GM12878 (cell line): ENCODE data around the gene DOCK9.

Experiments used
- BRCA1 ChIP-seq: IDR thresholded peaks from 2 replicates; pipeline ENCODE4 v1.6.1; 2011; ENCODE audit warnings: low read depth, low read length, improper control_type of control experiment
- HDAC6 ChIP-seq: fragments of 200-600 bp; sonication (generic); IDR thresholded peaks from one replicate; pipeline ENCODE4 v1.8.0; 2017; ENCODE audit warnings: antibody characterized with exemption; ENCODE audit not compliant: unreplicated experiment
- HDGF ChIP-seq: fragments of 450-650 bp; IDR thresholded peaks from 2 replicates; pipeline ENCODE4 v1.6.1; 2016; ENCODE audit warnings: antibody characterized with exemption
- JUNB ChIP-seq: IDR thresholded peaks from 2 replicates; pipeline ENCODE4 v1.6.1; 2016; ENCODE audit warnings: antibody characterized with exemption, mild to moderate bottlenecking
- MYC ChIP-seq: IDR thresholded peaks from 2 replicates; pipeline ENCODE4 v1.6.1; 2011; ENCODE audit warnings: mild to moderate bottlenecking, low read length, moderate library complexity, inconsistent platforms; ENCODE audit not compliant: insufficient read depth, insufficient replicate concordance, insufficient read length, severe bottlenecking
- NFIC ChIP-seq: IDR thresholded peaks from 2 replicates; pipeline ENCODE4 v1.6.1; 2012; ENCODE audit warnings: low read depth, mild to moderate bottlenecking, inconsistent platforms, low read length, moderate library complexity
- RCOR1 ChIP-seq: conservative IDR thresholded peaks from 2 replicates; pipeline ENCODE4 v1.6.1; 2012; ENCODE audit warnings: low read depth, low read length, improper control_type of control experiment
- SRF ChIP-seq, 2 experiments: IDR thresholded peaks; 2 replicates each; pipeline ENCODE4 v1.6.1; 2011; ENCODE audit warnings: low read depth in 2 of 2, low read length in 2 of 2, mild to moderate bottlenecking in 1 of 2, moderate library complexity in 1 of 2
- TF ChIP-seq, protein P1 (sequence below): fragments of 450-650 bp; IDR thresholded peaks from 2 replicates; pipeline ENCODE4 v1.6.1; 2018; ENCODE audit warnings: borderline replicate concordance, mild to moderate bottlenecking; ENCODE audit not compliant: partially characterized antibody
- TF ChIP-seq, protein P2 (sequence below), 3 experiments: IDR thresholded peaks in 2 of 3; conservative IDR thresholded peaks in 1 of 3; 2 replicates each; pipeline ENCODE4 v1.5.1; 2011; ENCODE audit warnings: low read depth in 3 of 3, low read length in 3 of 3, mild to moderate bottlenecking in 3 of 3, control low read depth in 2 of 3, moderate library complexity in 2 of 3, inconsistent platforms in 1 of 3, mixed read lengths in 1 of 3; ENCODE audit not compliant: control insufficient read depth in 2 of 3, insufficient read depth in 1 of 3; ENCODE audit errors: extremely low read depth in 1 of 3
- TF ChIP-seq, protein P3 (sequence below): IDR thresholded peaks from 2 replicates; pipeline ENCODE4 v1.6.1; 2012; ENCODE audit warnings: low read depth, low read length, improper control_type of control experiment
- TF ChIP-seq, protein P4 (sequence below): fragments of 450-650 bp; IDR thresholded peaks from 2 replicates; pipeline ENCODE4 v1.6.1; 2017; ENCODE audit warnings: mild to moderate bottlenecking

- TF ChIP-seq, protein P1, sequence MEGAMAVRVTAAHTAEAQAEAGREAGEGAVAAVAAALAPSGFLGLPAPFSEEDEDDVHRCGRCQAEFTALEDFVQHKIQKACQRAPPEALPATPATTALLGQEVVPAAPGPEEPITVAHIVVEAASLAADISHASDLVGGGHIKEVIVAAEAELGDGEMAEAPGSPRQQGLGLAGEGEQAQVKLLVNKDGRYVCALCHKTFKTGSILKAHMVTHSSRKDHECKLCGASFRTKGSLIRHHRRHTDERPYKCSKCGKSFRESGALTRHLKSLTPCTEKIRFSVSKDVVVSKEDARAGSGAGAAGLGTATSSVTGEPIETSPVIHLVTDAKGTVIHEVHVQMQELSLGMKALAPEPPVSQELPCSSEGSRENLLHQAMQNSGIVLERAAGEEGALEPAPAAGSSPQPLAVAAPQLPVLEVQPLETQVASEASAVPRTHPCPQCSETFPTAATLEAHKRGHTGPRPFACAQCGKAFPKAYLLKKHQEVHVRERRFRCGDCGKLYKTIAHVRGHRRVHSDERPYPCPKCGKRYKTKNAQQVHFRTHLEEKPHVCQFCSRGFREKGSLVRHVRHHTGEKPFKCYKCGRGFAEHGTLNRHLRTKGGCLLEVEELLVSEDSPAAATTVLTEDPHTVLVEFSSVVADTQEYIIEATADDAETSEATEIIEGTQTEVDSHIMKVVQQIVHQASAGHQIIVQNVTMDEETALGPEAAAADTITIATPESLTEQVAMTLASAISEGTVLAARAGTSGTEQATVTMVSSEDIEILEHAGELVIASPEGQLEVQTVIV, result no peak
- TF ChIP-seq HDGF (no peak), BRCA1 (no peak), MYC (no peak), SRF (IDR thresholded peaks at IDR 0.05; ENCODE audit: low read depth in 2 of 2, low read length in 2 of 2) (no peak), JUNB (no peak), NFIC (no peak), RCOR1 (no peak), HDAC6 (no peak)
- TF ChIP-seq, protein P2, sequence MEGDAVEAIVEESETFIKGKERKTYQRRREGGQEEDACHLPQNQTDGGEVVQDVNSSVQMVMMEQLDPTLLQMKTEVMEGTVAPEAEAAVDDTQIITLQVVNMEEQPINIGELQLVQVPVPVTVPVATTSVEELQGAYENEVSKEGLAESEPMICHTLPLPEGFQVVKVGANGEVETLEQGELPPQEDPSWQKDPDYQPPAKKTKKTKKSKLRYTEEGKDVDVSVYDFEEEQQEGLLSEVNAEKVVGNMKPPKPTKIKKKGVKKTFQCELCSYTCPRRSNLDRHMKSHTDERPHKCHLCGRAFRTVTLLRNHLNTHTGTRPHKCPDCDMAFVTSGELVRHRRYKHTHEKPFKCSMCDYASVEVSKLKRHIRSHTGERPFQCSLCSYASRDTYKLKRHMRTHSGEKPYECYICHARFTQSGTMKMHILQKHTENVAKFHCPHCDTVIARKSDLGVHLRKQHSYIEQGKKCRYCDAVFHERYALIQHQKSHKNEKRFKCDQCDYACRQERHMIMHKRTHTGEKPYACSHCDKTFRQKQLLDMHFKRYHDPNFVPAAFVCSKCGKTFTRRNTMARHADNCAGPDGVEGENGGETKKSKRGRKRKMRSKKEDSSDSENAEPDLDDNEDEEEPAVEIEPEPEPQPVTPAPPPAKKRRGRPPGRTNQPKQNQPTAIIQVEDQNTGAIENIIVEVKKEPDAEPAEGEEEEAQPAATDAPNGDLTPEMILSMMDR (IDR thresholded peaks at IDR 0.05 in 2 of 3, conservative IDR thresholded peaks at IDR 0.05 in 1 of 3; ENCODE audit: control insufficient read depth in 2 of 3, extremely low read depth in 1 of 3, insufficient read depth in 1 of 3, low read depth in 3 of 3, low read length in 3 of 3), result no peak
- TF ChIP-seq, protein P3, sequence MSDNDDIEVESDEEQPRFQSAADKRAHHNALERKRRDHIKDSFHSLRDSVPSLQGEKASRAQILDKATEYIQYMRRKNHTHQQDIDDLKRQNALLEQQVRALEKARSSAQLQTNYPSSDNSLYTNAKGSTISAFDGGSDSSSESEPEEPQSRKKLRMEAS, result no peak
- TF ChIP-seq, protein P4, sequence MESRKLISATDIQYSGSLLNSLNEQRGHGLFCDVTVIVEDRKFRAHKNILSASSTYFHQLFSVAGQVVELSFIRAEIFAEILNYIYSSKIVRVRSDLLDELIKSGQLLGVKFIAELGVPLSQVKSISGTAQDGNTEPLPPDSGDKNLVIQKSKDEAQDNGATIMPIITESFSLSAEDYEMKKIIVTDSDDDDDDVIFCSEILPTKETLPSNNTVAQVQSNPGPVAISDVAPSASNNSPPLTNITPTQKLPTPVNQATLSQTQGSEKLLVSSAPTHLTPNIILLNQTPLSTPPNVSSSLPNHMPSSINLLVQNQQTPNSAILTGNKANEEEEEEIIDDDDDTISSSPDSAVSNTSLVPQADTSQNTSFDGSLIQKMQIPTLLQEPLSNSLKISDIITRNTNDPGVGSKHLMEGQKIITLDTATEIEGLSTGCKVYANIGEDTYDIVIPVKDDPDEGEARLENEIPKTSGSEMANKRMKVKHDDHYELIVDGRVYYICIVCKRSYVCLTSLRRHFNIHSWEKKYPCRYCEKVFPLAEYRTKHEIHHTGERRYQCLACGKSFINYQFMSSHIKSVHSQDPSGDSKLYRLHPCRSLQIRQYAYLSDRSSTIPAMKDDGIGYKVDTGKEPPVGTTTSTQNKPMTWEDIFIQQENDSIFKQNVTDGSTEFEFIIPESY, result no peak
These were observed 89.5 kb downstream of the DOCK9 start for GRCh38 chr13:98888222-98888889.
